ENCODE measurements around the gene C2CD2.

GRCh38 chr21:42002421-42002958, 48.7 kb upstream of the C2CD2 start:
- TF ChIP-seq CTCF (conservative IDR thresholded peaks at IDR 0.05; ENCODE audit: low read length): no peak
- no peak for TF ChIP-seq EZH2phosphoT487 (IDR thresholded peaks at IDR 0.05; ENCODE audit: borderline replicate concordance, low read depth, low read length)
